ENCODE measurements around the gene SYNRG. TPM values are rescaled to one million over a fixed set of nuclear protein-coding genes. Genes with fewer than 3 reads are reported as not detected.

SYNRG gene
- total and polyA plus RNA-seq, 8 donors: 7.4 to 26.0 (median 17.0) TPM

- FAIRE-seq: no peak
- H3K27ac ChIP-seq: no peak overlapping the region
- TF ChIP-seq CTCF (IDR thresholded peaks at IDR 0.05): no peak
- DNase-seq: no peak
- 83% methylated on average over 10 of the region's 10 CpGs for WGBS, 2 donors
- ATAC-seq: peak in 2 of 4 donors; percentile 26 to 29
- peaks cover 0 to 9% (median 5%) of the 10 kb centered on the region in 3 donors for H3K4me1 ChIP-seq
- no peaks in the 10 kb centered on the region for H3K27me3 ChIP-seq
- H3K4me3 ChIP-seq: no peak overlapping the region
- intact Hi-C loops (cut with DNase I): no loop called here
- H3K36me3 ChIP-seq: no peaks in the 10 kb centered on the region
- H3K9me3 ChIP-seq: no peaks in the 10 kb centered on the region
Observed at GRCh38 chr17:37502009-37502936, 106.9 kb downstream of the SYNRG start.

- H3K4me1 ChIP-seq: peaks cover 0 to 9% (median 5%) of the 10 kb centered on the region in 3 donors
- no peak overlapping the region for H3K4me3 ChIP-seq
- H3K27me3 ChIP-seq: no peaks in the 10 kb centered on the region
- no peak for TF ChIP-seq CTCF (IDR thresholded peaks at IDR 0.05)
- intact Hi-C loops (cut with DNase I): no loop called here
- DNase-seq: no peak
- no peaks in the 10 kb centered on the region for H3K36me3 ChIP-seq
- no peak overlapping the region for H3K27ac ChIP-seq
- H3K9me3 ChIP-seq: no peaks in the 10 kb centered on the region
- no peak for FAIRE-seq
- no peak for ATAC-seq
Observed at GRCh38 chr17:37500378-37500777, 108.8 kb downstream of the SYNRG start.

GRCh38 chr17:37494971-37495370 lies 114.2 kb downstream of the SYNRG start:
- H3K4me1 ChIP-seq: peaks cover 0 to 2% (median 0%) of the 10 kb centered on the region in 3 donors
- H3K4me3 ChIP-seq: no peak overlapping the region
- H3K36me3 ChIP-seq: no peaks in the 10 kb centered on the region
- H3K27me3 ChIP-seq: no peaks in the 10 kb centered on the region
- TF ChIP-seq CTCF (IDR thresholded peaks at IDR 0.05): no peak
- intact Hi-C loops (cut with DNase I): loop anchor here in 1 of 3 donors (5.0 kb wide), 1 partner anchor 38 kb away; no protein-coding TSS in a partner anchor
- no peak for FAIRE-seq
- 83 to 86% methylated on average over 8 of the region's 8 CpGs for WGBS, 2 donors
- ATAC-seq: no peak
- H3K9me3 ChIP-seq: no peaks in the 10 kb centered on the region
- no peak for DNase-seq
- H3K27ac ChIP-seq: no peak overlapping the region

- no peak for TF ChIP-seq CTCF (IDR thresholded peaks at IDR 0.05)
- Histone ChIP-seq H3K4me1 (peaks cover 0 to 2% (median 0%) of the 10 kb centered on the region in 3 donors), H3K27ac (no peak overlapping the region), H3K27me3 (no peaks in the 10 kb centered on the region), H3K4me3 (no peak overlapping the region), H3K36me3 (no peaks in the 10 kb centered on the region), H3K9me3 (no peaks in the 10 kb centered on the region)
- WGBS, 2 donors: 76 to 79% methylated on average over 3 of the region's 3 CpGs
- DNase-seq (no peak), ATAC-seq (no peak), FAIRE-seq (no peak)
- intact Hi-C loops (cut with DNase I): no loop called here
Observed at GRCh38 chr17:37494401-37494831, 114.8 kb downstream of the SYNRG start.
